Measurements from ENCODE around the gene CTNNA1. TPM values are rescaled to one million over a fixed set of nuclear protein-coding genes. Genes with fewer than 3 reads are reported as not detected.

CTNNA1 gene
- total RNA-seq, 3 donors from 2014 or later (not counting 1 experiment from before 2014, with no cell fraction given), result 34.4 to 53.0 (median 49.8) TPM

DNA sequence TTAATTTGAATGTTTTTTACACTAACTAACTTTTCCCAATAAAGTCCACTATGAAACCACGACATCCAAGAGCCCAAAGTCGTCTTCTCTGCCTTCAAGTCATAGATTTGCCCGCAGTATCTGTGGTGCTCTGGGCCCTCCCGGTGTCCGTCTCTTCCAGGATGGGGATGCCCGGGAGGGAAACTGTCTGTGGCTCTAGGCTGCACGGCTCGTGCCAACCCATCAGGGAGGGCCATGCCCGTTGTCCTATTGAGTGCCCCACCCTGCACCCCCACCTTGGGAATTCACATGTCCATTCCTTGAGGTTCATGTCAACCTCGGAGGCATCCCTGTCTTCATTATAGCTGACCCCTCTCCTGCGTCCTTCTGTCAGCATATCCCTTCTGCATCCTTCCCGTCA, 181.7 kb downstream of the CTNNA1 start:
- Histone ChIP-seq H3K4me3 (ENCODE audit: low read length) (no peak overlapping the region), H3K4me1 (ENCODE audit: control insufficient read depth, insufficient read depth, low read length) (no peaks in the 10 kb centered on the region), H3K27me3 (ENCODE audit: control insufficient read depth, insufficient read depth, low read length) (no peaks in the 10 kb centered on the region), H3K9me3 (ENCODE audit: control insufficient read depth, insufficient read depth, low read length) (no peaks in the 10 kb centered on the region), H3K36me3 (ENCODE audit: control insufficient read depth, insufficient read depth, low read length) (peaks cover 4% of the 10 kb centered on the region), H3K27ac (ENCODE audit: low read length) (no peak overlapping the region)
- peaks cover 6% of the 10 kb centered on the region for H3K36me3 Mint-ChIP-seq
- H3K27me3 Mint-ChIP-seq (ENCODE audit: low read depth in 2 of 2), result no peaks in the 10 kb centered on the region
- no peak overlapping the region for H3K27ac Mint-ChIP-seq
- DNase-seq (no peak), ATAC-seq (no peak)
- H3K4me1 Mint-ChIP-seq, result peaks cover 12 to 14% of the 10 kb centered on the region in 2 donors
- no peaks in the 10 kb centered on the region for H3K9me3 Mint-ChIP-seq
- TF ChIP-seq, protein P1, sequence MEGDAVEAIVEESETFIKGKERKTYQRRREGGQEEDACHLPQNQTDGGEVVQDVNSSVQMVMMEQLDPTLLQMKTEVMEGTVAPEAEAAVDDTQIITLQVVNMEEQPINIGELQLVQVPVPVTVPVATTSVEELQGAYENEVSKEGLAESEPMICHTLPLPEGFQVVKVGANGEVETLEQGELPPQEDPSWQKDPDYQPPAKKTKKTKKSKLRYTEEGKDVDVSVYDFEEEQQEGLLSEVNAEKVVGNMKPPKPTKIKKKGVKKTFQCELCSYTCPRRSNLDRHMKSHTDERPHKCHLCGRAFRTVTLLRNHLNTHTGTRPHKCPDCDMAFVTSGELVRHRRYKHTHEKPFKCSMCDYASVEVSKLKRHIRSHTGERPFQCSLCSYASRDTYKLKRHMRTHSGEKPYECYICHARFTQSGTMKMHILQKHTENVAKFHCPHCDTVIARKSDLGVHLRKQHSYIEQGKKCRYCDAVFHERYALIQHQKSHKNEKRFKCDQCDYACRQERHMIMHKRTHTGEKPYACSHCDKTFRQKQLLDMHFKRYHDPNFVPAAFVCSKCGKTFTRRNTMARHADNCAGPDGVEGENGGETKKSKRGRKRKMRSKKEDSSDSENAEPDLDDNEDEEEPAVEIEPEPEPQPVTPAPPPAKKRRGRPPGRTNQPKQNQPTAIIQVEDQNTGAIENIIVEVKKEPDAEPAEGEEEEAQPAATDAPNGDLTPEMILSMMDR (IDR thresholded peaks at IDR 0.05), result no peak
- no peak overlapping the region for H3K4me3 Mint-ChIP-seq
- intact Hi-C loops (cut with micrococcal nuclease), result no loop called here
- 97% methylated on average over 12 of the region's 12 CpGs for WGBS (ENCODE audit: insufficient coverage)

DNA sequence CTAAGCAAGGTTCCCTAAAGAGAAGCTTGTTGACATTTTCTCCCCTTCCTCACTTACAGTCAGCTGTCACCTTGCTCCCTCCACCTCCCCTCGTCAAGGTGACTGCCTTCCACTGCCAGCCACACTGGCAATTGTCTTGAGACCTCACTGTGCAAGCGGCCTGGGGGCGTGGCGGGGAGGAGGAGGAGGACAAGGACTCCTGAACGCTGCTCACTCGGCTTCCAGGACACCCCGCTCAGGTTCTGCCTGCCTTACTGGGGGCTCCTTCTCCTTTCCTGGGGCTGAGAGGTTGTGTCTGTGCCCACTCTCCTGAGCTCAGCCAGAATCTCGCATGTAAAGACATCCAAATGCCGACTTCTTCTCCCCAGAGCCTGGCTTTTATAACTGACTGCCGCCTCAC, 182.2 kb downstream of the CTNNA1 start:
- H3K36me3 ChIP-seq (ENCODE audit: control insufficient read depth, insufficient read depth, low read length), result peaks cover 4% of the 10 kb centered on the region
- DNase-seq, result no peak
- H3K27me3 ChIP-seq (ENCODE audit: control insufficient read depth, insufficient read depth, low read length), result no peaks in the 10 kb centered on the region
- Mint-ChIP-seq H3K4me3 (no peak overlapping the region), H3K27me3 (ENCODE audit: low read depth in 2 of 2) (no peaks in the 10 kb centered on the region), H3K36me3 (peaks cover 6% of the 10 kb centered on the region), H3K9me3 (no peaks in the 10 kb centered on the region), H3K4me1 (peaks cover 12 to 14% of the 10 kb centered on the region in 2 donors), H3K27ac (no peak overlapping the region)
- no peak for ATAC-seq
- no peaks in the 10 kb centered on the region for H3K4me1 ChIP-seq (ENCODE audit: control insufficient read depth, insufficient read depth, low read length)
- H3K4me3 ChIP-seq (ENCODE audit: low read length), result no peak overlapping the region
- no peak overlapping the region for H3K27ac ChIP-seq (ENCODE audit: low read length)
- no peaks in the 10 kb centered on the region for H3K9me3 ChIP-seq (ENCODE audit: control insufficient read depth, insufficient read depth, low read length)
- intact Hi-C loops (cut with micrococcal nuclease), result no loop called here
- 93% methylated on average over 10 of the region's 10 CpGs for WGBS (ENCODE audit: insufficient coverage)
- TF ChIP-seq, protein P1 (IDR thresholded peaks at IDR 0.05), result no peak

DNA sequence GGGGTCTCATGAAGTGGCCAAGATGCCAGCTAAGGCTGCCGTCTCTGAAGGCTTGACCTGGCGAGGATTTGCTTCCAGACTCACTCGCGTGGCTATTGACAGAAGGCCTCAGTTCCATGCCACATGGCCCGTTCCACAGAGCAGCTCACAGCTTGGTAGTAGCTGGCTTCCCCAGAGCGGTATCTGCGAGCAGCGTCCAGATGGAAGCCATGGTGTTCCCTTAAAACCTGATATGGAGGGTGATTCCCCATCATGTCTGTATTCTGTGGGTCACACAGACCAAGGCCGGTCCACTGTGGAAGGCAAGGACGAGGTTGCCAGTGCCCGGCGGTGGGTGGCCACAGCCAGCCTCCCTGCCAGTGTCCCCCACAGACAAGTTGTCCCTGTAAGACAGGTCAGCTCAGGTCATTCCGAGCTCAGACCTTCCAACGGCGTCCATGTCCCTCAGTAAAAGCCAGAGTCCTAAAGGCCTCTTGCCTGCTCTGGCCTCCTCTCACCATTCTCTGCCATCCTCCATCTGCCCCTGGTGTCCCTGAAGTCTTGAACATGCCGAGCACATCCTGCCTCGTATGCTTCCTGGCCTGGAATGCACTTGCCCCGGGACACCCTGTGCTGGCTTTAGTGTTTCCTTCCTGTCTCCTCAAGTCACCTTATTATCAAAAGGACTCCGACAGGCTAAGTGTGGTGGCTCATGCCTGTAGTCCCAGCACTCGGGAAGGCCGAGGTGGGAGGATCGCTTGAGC, 183.2 kb downstream of the CTNNA1 start:
- Mint-ChIP-seq H3K4me3 (no peak overlapping the region), H3K27ac (peak overlapping the region in 1 of 2 donors; percentile 35), H3K9me3 (no peaks in the 10 kb centered on the region), H3K36me3 (peaks cover under 1% of the 10 kb centered on the region), H3K4me1 (peaks cover 12 to 14% of the 10 kb centered on the region in 2 donors), H3K27me3 (ENCODE audit: low read depth in 2 of 2) (no peaks in the 10 kb centered on the region)
- no peaks in the 10 kb centered on the region for H3K36me3 ChIP-seq (ENCODE audit: control insufficient read depth, insufficient read depth, low read length)
- no peak overlapping the region for H3K4me3 ChIP-seq (ENCODE audit: low read length)
- TF ChIP-seq, protein P1 (IDR thresholded peaks at IDR 0.05), result no peak
- H3K27ac ChIP-seq (ENCODE audit: low read length), result no peak overlapping the region
- intact Hi-C loops (cut with micrococcal nuclease), result no loop called here
- WGBS (ENCODE audit: insufficient coverage), result 95% methylated on average over 22 of the region's 22 CpGs
- DNase-seq (no peak), ATAC-seq (no peak)
- H3K9me3 ChIP-seq (ENCODE audit: control insufficient read depth, insufficient read depth, low read length), result no peaks in the 10 kb centered on the region
- H3K27me3 ChIP-seq (ENCODE audit: control insufficient read depth, insufficient read depth, low read length), result no peaks in the 10 kb centered on the region
- no peaks in the 10 kb centered on the region for H3K4me1 ChIP-seq (ENCODE audit: control insufficient read depth, insufficient read depth, low read length)

DNA sequence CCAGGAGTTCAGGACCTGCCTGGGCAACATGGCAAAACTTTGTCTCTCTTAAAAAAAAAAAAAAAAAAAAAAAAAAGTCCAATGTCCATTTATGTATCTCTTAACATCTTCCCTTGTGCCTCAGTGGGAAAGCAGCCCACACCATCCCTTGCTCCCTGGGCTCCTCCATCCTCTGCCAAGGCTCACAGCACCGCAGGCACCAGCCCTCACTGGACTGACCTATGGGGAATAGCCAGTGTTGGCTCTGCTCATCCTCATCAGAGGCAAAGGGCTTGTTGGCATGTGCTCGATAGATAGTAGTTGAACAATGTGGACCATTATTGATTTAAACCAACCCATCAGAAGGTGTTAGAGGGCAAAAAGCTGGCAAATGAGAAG, 183.7 kb downstream of the CTNNA1 start:
- no peaks in the 10 kb centered on the region for H3K9me3 ChIP-seq (ENCODE audit: control insufficient read depth, insufficient read depth, low read length)
- DNase-seq (no peak), ATAC-seq (no peak)
- TF ChIP-seq, protein P1 (IDR thresholded peaks at IDR 0.05), result no peak
- H3K4me3 ChIP-seq (ENCODE audit: low read length), result no peak overlapping the region
- Mint-ChIP-seq H3K4me1 (peaks cover 12 to 14% of the 10 kb centered on the region in 2 donors), H3K36me3 (no peaks in the 10 kb centered on the region), H3K9me3 (no peaks in the 10 kb centered on the region), H3K27ac (peak overlapping the region in 1 of 2 donors; percentile 35), H3K4me3 (no peak overlapping the region), H3K27me3 (ENCODE audit: low read depth in 2 of 2) (no peaks in the 10 kb centered on the region)
- H3K27me3 ChIP-seq (ENCODE audit: control insufficient read depth, insufficient read depth, low read length), result no peaks in the 10 kb centered on the region
- no peaks in the 10 kb centered on the region for H3K4me1 ChIP-seq (ENCODE audit: control insufficient read depth, insufficient read depth, low read length)
- 93% methylated on average over 2 of the region's 2 CpGs for WGBS (ENCODE audit: insufficient coverage)
- H3K27ac ChIP-seq (ENCODE audit: low read length), result no peak overlapping the region
- H3K36me3 ChIP-seq (ENCODE audit: control insufficient read depth, insufficient read depth, low read length), result no peaks in the 10 kb centered on the region
- intact Hi-C loops (cut with micrococcal nuclease), result no loop called here

Data from natural killer cell (primary cell).